ENCODE results near the gene ST6GALNAC6.

Gene ST6GALNAC6

DNA sequence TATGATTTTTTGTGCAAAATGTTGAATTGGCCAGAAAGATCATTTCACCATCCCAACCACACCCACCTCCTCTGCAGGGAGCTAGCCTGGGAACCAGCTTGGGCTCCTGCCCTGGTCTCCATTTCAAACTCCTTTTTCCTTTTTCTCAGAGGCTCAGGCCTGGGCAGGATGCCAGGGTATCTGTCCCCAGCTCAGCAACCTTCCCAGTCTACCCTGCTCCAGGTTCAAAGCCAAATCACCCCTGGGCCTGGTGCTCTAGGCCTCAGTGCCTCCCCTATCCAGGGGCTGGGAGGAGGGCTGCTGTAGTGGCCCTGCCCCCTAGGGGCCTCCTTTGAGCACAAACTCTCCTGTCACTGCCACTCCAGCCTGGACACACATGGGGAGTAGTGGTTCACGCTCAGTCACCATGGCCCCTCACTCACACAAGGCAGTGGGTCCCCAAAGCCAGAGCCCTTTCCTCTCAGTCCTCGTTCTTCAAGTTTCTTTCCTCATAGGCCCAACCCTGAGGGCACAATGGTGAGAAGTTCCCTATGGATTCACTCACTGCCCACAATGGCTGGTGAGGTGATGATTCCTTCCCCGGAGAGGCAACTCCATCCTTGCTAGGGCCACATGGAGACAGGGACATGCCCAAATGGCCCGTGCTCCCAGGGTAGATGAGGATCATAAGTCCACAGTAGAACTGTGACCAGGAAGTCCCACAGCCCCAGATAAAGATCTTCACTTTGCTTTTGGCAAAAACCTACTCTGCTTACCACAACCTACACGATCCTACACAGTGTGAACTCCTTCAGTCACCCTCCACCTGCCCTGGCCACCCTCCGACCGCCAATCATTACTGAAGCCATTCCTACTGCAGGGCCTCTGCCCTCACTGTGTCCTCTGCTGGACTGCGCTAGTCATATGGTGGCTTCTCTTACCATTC is 19.0 kb upstream of the ST6GALNAC6 start:
- no peaks in the 10 kb centered on the region for H3K9me2 ChIP-seq (replicated peaks; ENCODE audit: low read depth, low read length)
- H3K9ac ChIP-seq (ENCODE audit: low read depth, low read length, poor library complexity, severe bottlenecking): peak overlapping the region; percentile 24
- H2AFZ ChIP-seq (ENCODE audit: low read length): no peak overlapping the region
- no peaks in the 10 kb centered on the region for H3K9me3 ChIP-seq (ENCODE audit: insufficient read depth, low read depth, low read length)
- no peaks in the 10 kb centered on the region for H3K36me3 ChIP-seq (ENCODE audit: insufficient read depth, low read length)
- no peaks in the 10 kb centered on the region for H3K79me2 ChIP-seq (ENCODE audit: insufficient read depth, low read length)
- H4K20me1 ChIP-seq (ENCODE audit: insufficient read depth, low read length, poor library complexity, severe bottlenecking): no peaks in the 10 kb centered on the region
- no peaks in the 10 kb centered on the region for H3K27me3 ChIP-seq (ENCODE audit: insufficient read depth, low read length, poor library complexity, severe bottlenecking)
- H3K4me2 ChIP-seq (ENCODE audit: low read depth, low read length, poor library complexity, severe bottlenecking): peak overlapping the region; percentile 86
- no peak overlapping the region for H3K4me3 ChIP-seq (ENCODE audit: low read length, poor library complexity, severe bottlenecking)
- TF ChIP-seq, protein P1, sequence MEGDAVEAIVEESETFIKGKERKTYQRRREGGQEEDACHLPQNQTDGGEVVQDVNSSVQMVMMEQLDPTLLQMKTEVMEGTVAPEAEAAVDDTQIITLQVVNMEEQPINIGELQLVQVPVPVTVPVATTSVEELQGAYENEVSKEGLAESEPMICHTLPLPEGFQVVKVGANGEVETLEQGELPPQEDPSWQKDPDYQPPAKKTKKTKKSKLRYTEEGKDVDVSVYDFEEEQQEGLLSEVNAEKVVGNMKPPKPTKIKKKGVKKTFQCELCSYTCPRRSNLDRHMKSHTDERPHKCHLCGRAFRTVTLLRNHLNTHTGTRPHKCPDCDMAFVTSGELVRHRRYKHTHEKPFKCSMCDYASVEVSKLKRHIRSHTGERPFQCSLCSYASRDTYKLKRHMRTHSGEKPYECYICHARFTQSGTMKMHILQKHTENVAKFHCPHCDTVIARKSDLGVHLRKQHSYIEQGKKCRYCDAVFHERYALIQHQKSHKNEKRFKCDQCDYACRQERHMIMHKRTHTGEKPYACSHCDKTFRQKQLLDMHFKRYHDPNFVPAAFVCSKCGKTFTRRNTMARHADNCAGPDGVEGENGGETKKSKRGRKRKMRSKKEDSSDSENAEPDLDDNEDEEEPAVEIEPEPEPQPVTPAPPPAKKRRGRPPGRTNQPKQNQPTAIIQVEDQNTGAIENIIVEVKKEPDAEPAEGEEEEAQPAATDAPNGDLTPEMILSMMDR (conservative IDR thresholded peaks at IDR 0.05; ENCODE audit: low read length): peak; percentile 60
- TF ChIP-seq EZH2phosphoT487 (IDR thresholded peaks at IDR 0.05; ENCODE audit: borderline replicate concordance): no peak
- no peaks in the 10 kb centered on the region for H3F3A ChIP-seq (ENCODE audit: low read depth)
- H3K4me1 ChIP-seq (ENCODE audit: insufficient read depth, low read length, poor library complexity, severe bottlenecking): peaks cover 31% of the 10 kb centered on the region

DNA sequence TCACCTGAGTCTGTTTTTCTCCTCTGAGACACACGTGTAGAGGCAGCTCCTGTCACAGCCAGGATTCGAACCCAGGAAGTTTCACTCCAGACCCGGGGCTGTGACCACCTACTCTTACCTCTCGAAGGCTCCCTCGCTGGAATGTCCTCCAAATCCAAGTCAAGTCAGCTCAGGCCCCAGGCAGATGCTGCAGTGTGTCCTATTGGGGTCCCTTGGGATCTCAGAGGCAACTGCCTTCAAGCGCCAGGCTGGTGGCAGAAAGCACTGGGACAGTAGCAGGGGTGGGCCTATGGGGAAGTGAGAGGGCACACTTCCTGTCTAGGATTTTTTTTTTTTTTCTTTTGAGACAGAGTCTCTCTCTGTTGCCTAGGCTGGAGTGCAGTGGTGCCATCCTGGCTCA is 18.2 kb upstream of the ST6GALNAC6 start:
- H3K36me3 ChIP-seq (ENCODE audit: insufficient read depth, low read length): no peaks in the 10 kb centered on the region
- H3K9me2 ChIP-seq (replicated peaks; ENCODE audit: low read depth, low read length): no peaks in the 10 kb centered on the region
- no peaks in the 10 kb centered on the region for H3K79me2 ChIP-seq (ENCODE audit: insufficient read depth, low read length)
- peak overlapping the region; percentile 24 for H3K9ac ChIP-seq (ENCODE audit: low read depth, low read length, poor library complexity, severe bottlenecking)
- no peaks in the 10 kb centered on the region for H3F3A ChIP-seq (ENCODE audit: low read depth)
- H2AFZ ChIP-seq (ENCODE audit: low read length): no peak overlapping the region
- peaks cover 31% of the 10 kb centered on the region for H3K4me1 ChIP-seq (ENCODE audit: insufficient read depth, low read length, poor library complexity, severe bottlenecking)
- H3K4me3 ChIP-seq (ENCODE audit: low read length, poor library complexity, severe bottlenecking): peak overlapping the region; percentile 71
- H3K4me2 ChIP-seq (ENCODE audit: low read depth, low read length, poor library complexity, severe bottlenecking): peak overlapping the region; percentile 86
- no peaks in the 10 kb centered on the region for H3K9me3 ChIP-seq (ENCODE audit: insufficient read depth, low read depth, low read length)
- no peaks in the 10 kb centered on the region for H3K27me3 ChIP-seq (ENCODE audit: insufficient read depth, low read length, poor library complexity, severe bottlenecking)
- no peaks in the 10 kb centered on the region for H4K20me1 ChIP-seq (ENCODE audit: insufficient read depth, low read length, poor library complexity, severe bottlenecking)
- no peak for TF ChIP-seq EZH2phosphoT487 (IDR thresholded peaks at IDR 0.05; ENCODE audit: borderline replicate concordance)
- TF ChIP-seq, protein P1 (conservative IDR thresholded peaks at IDR 0.05; ENCODE audit: low read length): no peak

DNA sequence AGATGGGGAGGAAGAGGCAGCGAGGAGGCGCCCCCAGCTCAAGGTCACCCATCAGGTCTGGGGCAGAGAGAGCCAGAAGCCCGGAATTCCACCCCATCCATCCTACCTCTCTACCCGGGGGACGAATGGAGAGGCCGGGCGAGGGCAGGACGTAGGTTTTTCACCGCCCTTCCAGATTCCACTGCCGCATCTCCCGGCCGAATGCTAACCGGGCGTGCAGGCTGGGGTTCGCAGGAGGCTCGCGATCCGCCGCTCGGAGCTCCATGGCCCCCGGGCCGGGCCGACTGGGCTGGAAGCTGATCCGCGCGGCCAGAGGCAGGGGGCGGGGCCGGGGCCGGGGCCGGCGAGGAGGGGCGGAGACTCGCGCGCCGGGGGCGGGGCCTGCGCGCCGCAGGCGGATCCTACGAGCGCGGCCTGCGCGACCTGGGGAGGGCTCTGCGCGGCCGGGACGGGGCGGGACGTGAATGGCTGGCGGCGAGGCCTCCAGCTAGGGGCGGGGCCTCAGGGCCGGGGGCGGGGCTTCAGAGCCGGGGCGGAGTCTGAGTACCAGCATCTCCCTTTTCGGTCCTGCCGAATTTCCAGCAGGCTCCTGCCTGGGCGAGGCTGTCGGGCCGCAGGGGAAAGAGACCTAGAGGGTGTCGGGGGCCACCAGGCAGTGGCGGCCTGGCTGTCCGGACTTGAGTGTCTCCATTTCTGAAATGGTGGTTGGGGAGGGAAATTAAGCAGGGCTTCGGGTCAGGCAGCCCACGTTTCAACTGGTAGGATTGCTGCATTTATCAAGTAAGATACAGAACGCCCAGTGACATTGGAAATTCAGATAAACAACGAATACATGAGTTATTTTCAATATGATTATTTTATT is 17.5 kb upstream of the ST6GALNAC6 start, which contains the start of gene ST6GALNAC4:
ST6GALNAC4 (minus strand) TSS at position 322 of the 862 bp plus-strand sequence. CDS start 622 bp downstream, outside the sequence.
- no peaks in the 10 kb centered on the region for H3F3A ChIP-seq (ENCODE audit: low read depth)
- H3K4me3 ChIP-seq (ENCODE audit: low read length, poor library complexity, severe bottlenecking): peak within 1 kb of the TSS; percentile 80
- H3K9me2 ChIP-seq (replicated peaks; ENCODE audit: low read depth, low read length): no peaks in the 10 kb centered on the region
- H3K79me2 ChIP-seq (ENCODE audit: insufficient read depth, low read length): no peaks in the 10 kb centered on the region
- H4K20me1 ChIP-seq (ENCODE audit: insufficient read depth, low read length, poor library complexity, severe bottlenecking): no peaks in the 10 kb centered on the region
- H3K4me2 ChIP-seq (ENCODE audit: low read depth, low read length, poor library complexity, severe bottlenecking): peak within 1 kb of the TSS; percentile 86
- H3K36me3 ChIP-seq (ENCODE audit: insufficient read depth, low read length): no peaks in the 10 kb centered on the region
- H2AFZ ChIP-seq (ENCODE audit: low read length): peak within 1 kb of the TSS; percentile 89
- peaks cover 31% of the 10 kb centered on the region for H3K4me1 ChIP-seq (ENCODE audit: insufficient read depth, low read length, poor library complexity, severe bottlenecking)
- no peak for TF ChIP-seq EZH2phosphoT487 (IDR thresholded peaks at IDR 0.05; ENCODE audit: borderline replicate concordance)
- TF ChIP-seq, protein P1 (conservative IDR thresholded peaks at IDR 0.05; ENCODE audit: low read length): no peak
- H3K9ac ChIP-seq (ENCODE audit: low read depth, low read length, poor library complexity, severe bottlenecking): peak within 1 kb of the TSS; percentile 73
- no peaks in the 10 kb centered on the region for H3K9me3 ChIP-seq (ENCODE audit: insufficient read depth, low read depth, low read length)
- H3K27me3 ChIP-seq (ENCODE audit: insufficient read depth, low read length, poor library complexity, severe bottlenecking): no peaks in the 10 kb centered on the region

All from Loucy (cell line).